HCT116 (cell line): ENCODE results near the gene DHRS9. TPM values are rescaled to one million over a fixed set of nuclear protein-coding genes. Genes with fewer than 3 reads are reported as not detected.

ENCODE experiments used
- ATAC-seq: fragments of 200-7000 bp; cut with Tn5 transposase; 2 replicates; pipeline ENCODE4 v1.9.1; 2020; ENCODE audit warnings: mild to moderate bottlenecking, moderate library complexity
- BruUV-seq: library from RNA; stranded (reverse); fragments of 400-500 nt; replicated peaks from 2 replicates; lab custom pipeline; 2021; lab: Mats Ljungman, UMichigan
- CTCF ChIA-PET: fragments of 300-600 bp; sonication (Branson Sonifier 250); formaldehyde crosslinking; loops from one replicate; lab custom pipeline; 2021; ENCODE audit warnings: antibody characterized with exemption; lab: Charles Lee
- POLR2A ChIA-PET: fragments of 300-600, 350-600 bp; sonication (Branson Sonifier 250); formaldehyde crosslinking; loops from one replicate; lab custom pipeline; 2021; ENCODE audit warnings: antibody characterized with exemption; lab: Charles Lee
- RAD21 ChIA-PET, 2 experiments: fragments of 300-600 bp; sonication (Branson Sonifier 250); formaldehyde crosslinking; loops; one replicate each; lab custom pipeline; 2023; ENCODE audit warnings: low total read pairs in 2 of 2; ENCODE audit not compliant: uncharacterized antibody in 2 of 2, unreplicated experiment in 2 of 2, low non-redundant PET in 1 of 2; lab: Charles Lee
- DNase-seq: peaks from one replicate; pipeline ENCODE4 v3.0.0-alpha.2; 2010; ENCODE audit warnings: low read depth, low spot score
- H2AFZ ChIP-seq: fragments of 200-600 bp; shearing (Covaris generic), sonication (generic); 2 replicates; pipeline ENCODE4 v1.6.1; 2017; ENCODE audit warnings: low read depth, mixed run types, mixed read lengths, antibody characterized with exemption, low read length; ENCODE audit not compliant: poor library complexity, severe bottlenecking
- H3K27ac ChIP-seq: 2 replicates; pipeline ENCODE4 v1.5.1; 2012; ENCODE audit warnings: low read depth, low read length
- H3K27me3 ChIP-seq: fragments of 200-600 bp; sonication (generic); 2 replicates; pipeline ENCODE4 v1.6.1; 2016; ENCODE audit warnings: mixed run types, low read length, mixed read lengths; ENCODE audit not compliant: insufficient read depth
- H3K36me3 ChIP-seq, 2 experiments: fragments of 200-500 bp in 1 of 2; fragments of 200-600 bp in 1 of 2; sonication (Bioruptor generic) in 1 of 2; sonication (generic) in 1 of 2; 2 replicates each; pipeline versions ENCODE4 v1.5.1 to v1.6.1; 2014 to 2016; ENCODE audit warnings: low read length in 2 of 2, inconsistent platforms in 1 of 2, mixed read lengths in 1 of 2, mixed run types in 1 of 2; ENCODE audit not compliant: insufficient read depth in 2 of 2, control insufficient read depth in 1 of 2
- H3K4me1 ChIP-seq, 2 experiments: fragments of 200-600 bp in 1 of 2; sonication (generic) in 1 of 2; 2 replicates each; pipeline versions ENCODE4 v1.5.1 to v1.6.1; 2012 to 2017; ENCODE audit warnings: low read length in 2 of 2, inconsistent platforms in 1 of 2, mild to moderate bottlenecking in 1 of 2, mixed read lengths in 1 of 2, mixed run types in 1 of 2, moderate library complexity in 1 of 2; ENCODE audit not compliant: insufficient read depth in 2 of 2, control insufficient read depth in 1 of 2
- H3K4me2 ChIP-seq: fragments of 200-600 bp; sonication (generic); 2 replicates; pipeline ENCODE4 v1.6.1; 2017; ENCODE audit warnings: mixed run types, low read length, mixed read lengths
- H3K4me3 ChIP-seq, 2 experiments: fragments of 200-600 bp in 1 of 2; sonication (generic) in 1 of 2; replicated peaks in 1 of 2; 2 replicates each; pipeline ENCODE4 v1.5.1; 2011 to 2016; ENCODE audit warnings: low read length in 2 of 2, control low read depth in 1 of 2, low read depth in 1 of 2, mild to moderate bottlenecking in 1 of 2, mixed read lengths in 1 of 2, mixed run types in 1 of 2
- H3K79me2 ChIP-seq: fragments of 200-600 bp; sonication (generic); 2 replicates; pipeline ENCODE4 v1.6.1; 2017; ENCODE audit warnings: mild to moderate bottlenecking, mixed run types, low read length, moderate library complexity, mixed read lengths; ENCODE audit not compliant: insufficient read depth
- H3K9ac ChIP-seq: fragments of 200-600 bp; sonication (generic); 2 replicates; pipeline ENCODE4 v1.6.1; 2016; ENCODE audit warnings: low read length, mixed read lengths
- H3K9me2 ChIP-seq: fragments of 200-600 bp; sonication (generic), shearing (Covaris generic); 2 replicates; pipeline ENCODE4 v1.6.1; 2017; ENCODE audit warnings: mixed run types, mild to moderate bottlenecking, moderate library complexity; ENCODE audit not compliant: insufficient read depth
- H3K9me3 ChIP-seq, 2 experiments: fragments of 200-500 bp in 1 of 2; fragments of 200-600 bp in 1 of 2; sonication (Bioruptor generic) in 1 of 2; sonication (generic) in 1 of 2; 2 replicates each; pipeline ENCODE4 v1.6.1; 2014 to 2017; ENCODE audit warnings: low read length in 2 of 2, mixed read lengths in 2 of 2, inconsistent platforms in 1 of 2, low read depth in 1 of 2, mild to moderate bottlenecking in 1 of 2, mixed run types in 1 of 2, moderate library complexity in 1 of 2; ENCODE audit not compliant: control insufficient read depth in 1 of 2, insufficient read depth in 1 of 2
- H4K20me1 ChIP-seq: fragments of 200-600 bp; sonication (generic), shearing (Covaris generic); 2 replicates; pipeline ENCODE4 v1.6.1; 2017; ENCODE audit warnings: mixed run types, mild to moderate bottlenecking, moderate library complexity; ENCODE audit not compliant: insufficient read depth
- CBX3 ChIP-seq: IDR thresholded peaks from 2 replicates; pipeline ENCODE4 v1.6.1; 2012; ENCODE audit warnings: low read depth
- EGR1 ChIP-seq: IDR thresholded peaks from 2 replicates; pipeline ENCODE4 v1.6.1; 2012; ENCODE audit warnings: low read depth
- EZH2 ChIP-seq: fragments of 200-600 bp; sonication (generic); IDR thresholded peaks from 2 replicates; pipeline ENCODE4 v1.6.1; 2017; ENCODE audit warnings: antibody characterized with exemption, mixed run types
- FOSL1 ChIP-seq: IDR thresholded peaks from 2 replicates; pipeline ENCODE4 v1.6.1; 2012; ENCODE audit warnings: low read depth
- POLR2A ChIP-seq: IDR thresholded peaks from 2 replicates; pipeline ENCODE4 v1.7.0; 2011; ENCODE audit warnings: borderline replicate concordance; ENCODE audit not compliant: insufficient read depth, insufficient read length; ENCODE audit errors: extremely low read depth
- POLR2AphosphoS5 ChIP-seq: IDR thresholded peaks from 2 replicates; pipeline ENCODE4 v1.6.1; 2011; ENCODE audit warnings: mild to moderate bottlenecking, low read depth, low read length, moderate library complexity
- RAD21 ChIP-seq: IDR thresholded peaks from 2 replicates; pipeline ENCODE4 v1.6.1; 2012; ENCODE audit warnings: low read depth, mild to moderate bottlenecking
- REST ChIP-seq: IDR thresholded peaks from 2 replicates; pipeline ENCODE4 v1.6.1; 2012; ENCODE audit warnings: low read depth
- SP1 ChIP-seq: IDR thresholded peaks from 2 replicates; pipeline ENCODE4 v1.6.1; 2012; ENCODE audit warnings: low read depth
- TCF7L2 ChIP-seq: IDR thresholded peaks from 2 replicates; pipeline ENCODE4 v1.7.0; 2011; ENCODE audit warnings: borderline replicate concordance, inconsistent platforms; ENCODE audit not compliant: insufficient read depth, insufficient read length; ENCODE audit errors: extremely low read depth
- YY1 ChIP-seq: IDR thresholded peaks from 2 replicates; pipeline ENCODE4 v1.6.1; 2011; ENCODE audit warnings: low read length, low read depth, moderate library complexity, mild to moderate bottlenecking; ENCODE audit not compliant: insufficient replicate concordance; ENCODE audit errors: extremely low read depth
- ZFX ChIP-seq: fragments of 450-650 bp; IDR thresholded peaks from 2 replicates; pipeline ENCODE4 v1.6.1; 2017
- ZNF274 ChIP-seq: fragments of 200-500 bp; sonication (Bioruptor generic); IDR thresholded peaks from 2 replicates; pipeline ENCODE4 v1.6.1; 2014; ENCODE audit warnings: mild to moderate bottlenecking, low read depth, low read length, inconsistent platforms
- intact Hi-C: fragments of 100-400 bp; cut with micrococcal nuclease; formaldehyde crosslinking; loops from 2 replicates; pipeline ENCODE4 v1.10.0; 2022
- total RNA-seq: library from RNA; stranded (reverse); gene quantifications from one replicate; pipeline ENCODE4 v1.2.1, GENCODE V29; 2021; ENCODE audit not compliant: unreplicated experiment
- TF ChIP-seq, protein P1 (sequence below), 3 experiments: fragments of 200-600 bp in 1 of 3; sonication (generic) in 1 of 3; IDR thresholded peaks in 2 of 3; conservative IDR thresholded peaks in 1 of 3; 2 replicates each; pipeline ENCODE4 v1.5.1; 2012 to 2017; ENCODE audit warnings: low read depth in 2 of 3, low read length in 2 of 3, antibody characterized with exemption in 1 of 3, borderline replicate concordance in 1 of 3, control low read depth in 1 of 3, mild to moderate bottlenecking in 1 of 3, mixed read lengths in 1 of 3, mixed run types in 1 of 3, moderate library complexity in 1 of 3; ENCODE audit not compliant: insufficient read depth in 1 of 3
- TF ChIP-seq, protein P2 (sequence below): IDR thresholded peaks from 2 replicates; pipeline ENCODE4 v1.6.1; 2012

Gene DHRS9
- total RNA-seq, 1 experiment from 2014 or later: 0.15 TPM

- no peak for TF ChIP-seq REST
- no peak for TF ChIP-seq ZNF274
- no peak for TF ChIP-seq POLR2AphosphoS5
- no peak for TF ChIP-seq YY1
These were observed 36.1 kb downstream of the DHRS9 start (continued) for GRCh38 chr2:169105476-169105875.

DNA sequence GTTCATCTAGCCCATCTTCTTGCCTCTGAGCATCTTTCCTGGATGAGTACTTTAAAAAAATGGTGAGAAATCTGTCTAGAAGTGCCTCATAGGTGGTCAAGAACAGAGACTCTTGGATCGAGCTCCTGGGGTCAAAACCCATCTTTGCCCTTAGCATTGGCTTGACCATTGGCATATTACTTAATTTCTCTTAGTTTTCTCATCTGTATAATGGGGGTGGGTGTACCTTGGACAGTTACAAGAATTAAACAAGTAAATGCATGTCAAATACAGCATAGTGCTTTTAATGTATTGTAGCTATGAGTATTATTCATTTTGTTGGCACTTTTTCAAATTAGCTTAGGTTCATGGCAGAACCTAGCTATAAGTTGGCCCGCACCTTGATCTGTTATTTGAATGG is 36.8 kb downstream of the DHRS9 start:
- H3K4me2 ChIP-seq: no peak overlapping the region
- no peak overlapping the region for H3K9ac ChIP-seq
- H3K4me1 ChIP-seq: peaks cover 0 to 8% of the 10 kb centered on the region in 2 experiments; a peak in 1 of 4 replicates
- H3K27me3 ChIP-seq: peaks cover 5% of the 10 kb centered on the region; the same call in 1 of the 2 replicates
- ChIA-PET CTCF (interaction anchor here (1.2 kb wide), 1 partner anchor 26 kb away, joined by 3 read pairs; no protein-coding TSS in a partner anchor), RAD21 (no interaction called here), POLR2A (no interaction called here)
- H3K79me2 ChIP-seq: no peaks in the 10 kb centered on the region
- no peaks in the 10 kb centered on the region for H3K9me3 ChIP-seq
- H2AFZ ChIP-seq: no peak overlapping the region
- intact Hi-C loops: no loop called here
- no peak for TF ChIP-seq RAD21
- no peak for TF ChIP-seq ZFX
- TF ChIP-seq FOSL1: no peak
- TF ChIP-seq, protein P1, sequence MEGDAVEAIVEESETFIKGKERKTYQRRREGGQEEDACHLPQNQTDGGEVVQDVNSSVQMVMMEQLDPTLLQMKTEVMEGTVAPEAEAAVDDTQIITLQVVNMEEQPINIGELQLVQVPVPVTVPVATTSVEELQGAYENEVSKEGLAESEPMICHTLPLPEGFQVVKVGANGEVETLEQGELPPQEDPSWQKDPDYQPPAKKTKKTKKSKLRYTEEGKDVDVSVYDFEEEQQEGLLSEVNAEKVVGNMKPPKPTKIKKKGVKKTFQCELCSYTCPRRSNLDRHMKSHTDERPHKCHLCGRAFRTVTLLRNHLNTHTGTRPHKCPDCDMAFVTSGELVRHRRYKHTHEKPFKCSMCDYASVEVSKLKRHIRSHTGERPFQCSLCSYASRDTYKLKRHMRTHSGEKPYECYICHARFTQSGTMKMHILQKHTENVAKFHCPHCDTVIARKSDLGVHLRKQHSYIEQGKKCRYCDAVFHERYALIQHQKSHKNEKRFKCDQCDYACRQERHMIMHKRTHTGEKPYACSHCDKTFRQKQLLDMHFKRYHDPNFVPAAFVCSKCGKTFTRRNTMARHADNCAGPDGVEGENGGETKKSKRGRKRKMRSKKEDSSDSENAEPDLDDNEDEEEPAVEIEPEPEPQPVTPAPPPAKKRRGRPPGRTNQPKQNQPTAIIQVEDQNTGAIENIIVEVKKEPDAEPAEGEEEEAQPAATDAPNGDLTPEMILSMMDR (IDR thresholded peaks at IDR 0.05 in 2 of 3, conservative IDR thresholded peaks at IDR 0.05 in 1 of 3; ENCODE audit: borderline replicate concordance in 1 of 3, insufficient read depth in 1 of 3, low read depth in 2 of 3, low read length in 2 of 3): no peak
- no peak for TF ChIP-seq TCF7L2
- no peak for TF ChIP-seq SP1
- no peak for TF ChIP-seq REST
- TF ChIP-seq POLR2AphosphoS5: no peak
- no peak for TF ChIP-seq ZNF274
- TF ChIP-seq CBX3: no peak
- TF ChIP-seq POLR2A: no peak
- no peak for TF ChIP-seq EZH2
- no peak for TF ChIP-seq EGR1
- TF ChIP-seq, protein P2, sequence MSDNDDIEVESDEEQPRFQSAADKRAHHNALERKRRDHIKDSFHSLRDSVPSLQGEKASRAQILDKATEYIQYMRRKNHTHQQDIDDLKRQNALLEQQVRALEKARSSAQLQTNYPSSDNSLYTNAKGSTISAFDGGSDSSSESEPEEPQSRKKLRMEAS: no peak
- DNase-seq (no peak), ATAC-seq (no peak)
- H4K20me1 ChIP-seq: no peaks in the 10 kb centered on the region
- no peaks in the 10 kb centered on the region for H3K9me2 ChIP-seq
- no peaks in the 10 kb centered on the region for H3K36me3 ChIP-seq
- no TSS peak for BruUV-seq
- H3K27ac ChIP-seq: no peak overlapping the region
- H3K4me3 ChIP-seq: no peak overlapping the region
